Kidney capillary endothelial cell (primary cell): ENCODE measurements around the gene ANKRD37.
"Not testable (repeated sequence)": the region's sequence is repeated elsewhere in the genome, so short reads cannot be mapped to it uniquely, and the experiment has no call there.

ENCODE experiments used
- DNase-seq: peaks from one replicate; pipeline ENCODE4 v3.0.0-alpha.2; 2018; ENCODE audit warnings: low spot score

The ANKRD37 gene, protein sequence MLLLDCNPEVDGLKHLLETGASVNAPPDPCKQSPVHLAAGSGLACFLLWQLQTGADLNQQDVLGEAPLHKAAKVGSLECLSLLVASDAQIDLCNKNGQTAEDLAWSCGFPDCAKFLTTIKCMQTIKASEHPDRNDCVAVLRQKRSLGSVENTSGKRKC

GRCh38 chr4:185396724-185397385 lies at the start of gene ANKRD37:
ANKRD37 (plus strand) TSS chr4:185396841; CDS start chr4:185396924, 83 bp downstream.
- no peak for DNase-seq

- DNase-seq = no peak
Observed at GRCh38 chr4:185346975-185347601, 49.6 kb upstream of the ANKRD37 start.

GRCh38 chr4:185351691-185352090 lies 45.0 kb upstream of the ANKRD37 start:
- no peak for DNase-seq

DNA sequence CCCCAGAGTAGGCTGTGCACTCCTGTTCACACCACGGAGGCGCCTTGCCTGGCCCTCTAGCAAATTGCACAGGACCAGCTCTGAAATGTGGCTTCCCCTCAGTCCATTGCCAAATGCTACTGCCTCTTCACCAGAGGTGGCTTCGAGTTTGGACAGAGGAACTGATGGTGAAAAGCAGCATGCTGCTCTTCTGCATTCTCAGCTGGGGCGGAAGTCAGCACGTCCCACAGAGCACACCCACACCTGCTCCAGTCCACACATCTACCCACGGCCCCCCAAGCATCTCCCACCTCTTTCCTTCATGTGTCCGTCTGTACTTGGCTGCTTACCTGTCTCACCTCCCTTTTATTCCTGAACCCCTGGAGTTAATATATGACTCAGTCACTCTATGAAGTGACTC lies 44.4 kb upstream of the ANKRD37 start:
- DNase-seq = no peak

DNA sequence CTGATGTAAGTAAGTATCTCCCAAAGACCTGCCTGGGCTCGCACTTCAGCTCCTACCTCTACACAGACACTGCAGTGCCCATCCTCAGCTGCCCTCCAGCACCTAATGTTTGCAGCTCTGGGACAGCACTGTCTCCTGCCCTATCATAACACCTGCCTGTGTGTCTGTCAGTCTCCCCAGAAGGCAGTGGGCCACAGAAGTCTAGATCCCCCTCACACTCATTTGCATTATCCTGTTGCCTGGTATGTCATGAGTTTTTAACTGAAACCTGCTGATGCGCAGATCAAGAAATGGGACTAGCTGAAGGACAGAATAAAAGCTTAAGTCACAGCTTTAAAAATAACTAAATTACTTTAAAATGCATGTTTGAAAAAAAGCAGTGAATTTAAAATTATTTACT lies 43.9 kb upstream of the ANKRD37 start:
- DNase-seq = no peak

DNA sequence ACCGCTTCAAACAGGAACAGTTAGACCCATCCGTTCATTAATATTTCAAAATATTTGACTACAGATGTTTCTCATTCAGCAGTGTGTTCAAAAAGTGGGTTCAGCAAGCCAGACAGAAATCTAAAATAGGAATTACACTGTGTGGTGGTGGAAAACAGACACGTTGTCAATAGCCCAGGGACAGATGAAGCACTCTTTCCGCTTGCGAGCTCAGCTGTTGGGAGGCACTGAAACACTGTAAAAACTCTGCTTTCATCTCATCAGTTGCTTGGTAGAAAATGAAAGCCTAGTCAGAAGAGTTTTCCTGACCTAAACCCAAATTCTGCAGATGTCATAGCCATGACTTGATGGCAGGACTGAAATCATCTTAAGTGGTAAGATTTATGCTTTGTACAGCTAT lies 39.4 kb upstream of the ANKRD37 start:
- DNase-seq = no peak

DNA sequence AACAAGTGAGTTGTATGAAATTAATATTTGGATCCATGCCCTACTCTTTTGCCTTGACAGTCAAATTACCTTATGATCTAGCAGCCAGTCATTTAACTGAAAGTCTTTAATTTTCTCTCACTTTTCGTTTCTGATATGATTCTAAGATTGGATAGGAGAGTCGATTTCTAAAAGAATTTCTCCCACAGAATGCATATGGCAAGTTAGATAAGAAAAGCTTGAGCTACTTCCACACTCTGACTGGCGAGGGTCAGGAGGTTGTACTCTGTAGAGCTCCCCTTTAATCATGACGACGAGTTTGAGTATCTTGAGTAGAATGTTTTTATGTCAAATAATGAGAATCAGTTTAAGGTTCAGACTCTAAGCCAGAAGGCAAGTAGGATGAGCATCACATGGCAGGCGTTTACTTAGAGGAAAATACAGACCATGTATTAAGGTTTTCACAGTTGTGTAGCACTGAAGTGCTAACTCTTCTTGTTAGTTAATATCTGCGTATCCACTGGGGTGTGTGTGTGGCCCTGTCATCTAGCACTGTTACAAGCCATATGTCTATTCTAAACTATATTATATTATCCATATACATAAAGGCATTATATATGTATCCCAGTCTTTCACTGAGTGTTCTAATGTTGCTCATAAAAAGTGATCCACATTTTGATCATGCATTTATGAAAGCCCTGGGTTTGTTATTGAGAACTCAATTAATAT lies 38.8 kb upstream of the ANKRD37 start:
- no peak for DNase-seq

DNA sequence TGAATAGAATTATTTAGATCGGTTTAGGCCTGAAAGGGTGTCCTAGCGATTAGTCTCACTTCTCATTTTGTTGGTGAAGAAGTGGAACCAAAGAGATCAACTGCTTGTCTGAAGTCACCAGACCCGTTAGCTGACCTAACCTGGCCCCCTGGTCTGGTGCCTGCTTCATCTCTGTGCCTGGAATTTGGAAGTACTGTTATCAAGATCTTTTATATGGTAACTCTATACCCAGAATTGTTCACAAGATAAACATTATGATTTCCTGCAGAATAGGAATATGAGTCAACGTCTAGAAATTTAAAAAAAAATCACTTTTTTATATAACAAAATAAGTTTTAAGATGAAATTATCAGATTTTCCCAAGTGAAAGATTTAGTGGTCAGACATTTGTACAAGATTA lies 38.1 kb upstream of the ANKRD37 start:
- DNase-seq = peak; percentile 26

GRCh38 chr4:185358959-185359358 lies 37.7 kb upstream of the ANKRD37 start:
- no peak for DNase-seq

DNA sequence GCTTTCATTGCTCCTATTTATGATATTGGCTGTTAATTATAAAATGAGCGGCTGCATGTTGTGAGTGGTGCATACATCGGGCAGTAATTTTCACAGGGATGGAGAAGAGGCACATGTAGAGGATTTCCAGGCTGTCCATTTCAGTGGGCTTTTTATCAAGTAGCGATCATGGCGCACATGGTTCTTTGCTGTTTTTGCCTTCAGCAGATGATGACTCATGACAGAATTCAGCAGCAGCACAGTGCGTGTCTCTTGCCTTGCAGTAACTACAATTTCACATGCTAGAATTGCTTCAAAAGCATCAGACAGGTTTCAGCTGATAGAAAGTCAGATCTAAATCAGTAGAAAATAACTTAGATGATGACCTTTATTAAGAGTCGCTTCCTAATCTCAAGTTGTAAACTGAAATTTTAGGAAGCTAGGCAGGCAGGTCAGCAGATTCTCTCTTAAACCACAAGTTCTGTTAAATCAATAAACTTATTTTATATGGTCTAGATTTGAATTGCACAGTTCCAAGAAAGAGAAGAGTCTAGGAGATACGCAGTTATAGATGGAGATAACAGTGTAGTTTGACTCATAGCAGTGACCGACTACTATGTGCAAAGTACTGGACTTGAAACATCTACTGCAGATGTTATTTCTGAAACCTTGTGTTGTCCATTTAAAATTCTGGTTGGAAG lies 36.7 kb upstream of the ANKRD37 start:
- no peak for DNase-seq

DNA sequence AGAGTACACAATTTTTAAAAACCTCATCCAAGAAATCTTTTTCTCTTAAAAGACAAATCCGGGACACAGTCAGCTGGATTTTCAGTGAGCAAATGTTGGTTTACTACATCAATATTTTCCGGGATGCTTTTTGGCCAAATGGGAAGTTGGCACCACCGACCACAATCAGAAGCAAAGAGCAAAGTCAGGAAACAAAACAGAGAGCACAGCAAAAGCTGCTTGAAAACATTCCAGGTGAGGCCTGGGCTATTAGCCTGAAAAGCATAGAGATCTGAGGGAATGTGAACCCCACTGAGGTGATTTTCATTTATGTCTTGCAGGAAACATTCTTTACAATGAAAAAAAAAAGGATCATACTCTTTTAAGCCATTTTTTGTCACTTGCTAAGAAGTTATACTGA lies 34.8 kb upstream of the ANKRD37 start:
- DNase-seq = no peak

- DNase-seq = not testable (repeated sequence)
Observed at GRCh38 chr4:185362570-185362969, 34.1 kb upstream of the ANKRD37 start.

DNA sequence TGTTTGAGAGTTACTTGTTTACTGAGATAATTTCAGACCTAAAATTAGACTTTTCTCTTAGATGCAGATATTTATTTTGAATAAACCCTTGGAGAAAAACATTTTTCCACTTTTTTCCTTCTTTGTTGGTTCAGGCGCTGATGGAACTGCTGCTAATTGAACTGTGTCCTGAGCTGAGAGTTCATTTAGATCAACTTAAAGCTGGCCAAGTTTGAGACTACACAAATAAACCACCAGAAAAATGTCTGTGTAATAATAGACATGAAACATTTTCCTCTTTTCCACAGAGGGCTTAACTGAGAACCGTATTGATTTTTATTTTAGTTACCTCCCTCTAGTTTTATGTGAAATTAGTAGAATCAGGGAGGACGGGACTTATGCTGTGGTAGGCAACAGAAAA lies 33.4 kb upstream of the ANKRD37 start:
- no peak for DNase-seq

DNA sequence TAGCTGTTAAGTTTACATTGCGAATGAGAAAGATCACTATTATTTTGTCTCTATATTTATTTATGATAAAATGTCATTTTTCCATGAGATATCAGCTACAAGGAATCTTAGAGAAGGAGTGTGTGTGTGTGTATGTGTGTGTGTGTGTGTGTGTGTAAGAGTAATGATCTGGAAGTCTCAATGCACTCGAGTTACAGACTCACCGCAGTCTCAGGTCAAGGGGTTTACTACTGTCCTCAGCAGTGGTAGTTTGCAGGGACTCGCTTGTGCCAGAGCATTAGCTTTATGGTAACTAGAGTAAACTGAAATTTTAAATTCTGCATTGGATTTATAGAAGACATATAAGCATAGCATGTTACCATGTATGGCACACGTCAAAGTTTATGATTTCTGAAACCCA lies 31.8 kb upstream of the ANKRD37 start:
- no peak for DNase-seq

DNA sequence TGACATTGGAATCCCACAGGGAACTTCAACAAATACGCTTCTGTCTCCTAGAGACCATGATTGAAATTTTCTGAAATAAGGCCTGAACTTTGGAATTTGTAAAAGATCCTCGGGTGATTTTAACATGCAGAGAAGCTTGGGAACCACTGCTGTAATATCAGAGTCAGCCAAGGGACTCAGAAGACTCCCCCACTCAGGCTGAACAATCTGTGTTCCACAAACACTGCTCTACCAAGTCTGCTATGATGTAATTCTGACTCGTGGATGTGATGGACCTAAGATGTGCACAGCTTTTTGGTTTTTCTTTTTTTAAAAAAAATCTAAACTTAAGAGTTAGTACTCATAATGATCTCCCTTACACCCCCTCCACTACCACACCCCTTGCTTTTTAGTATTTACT lies 26.9 kb upstream of the ANKRD37 start:
- DNase-seq = no peak

- DNase-seq = no peak
Observed at GRCh38 chr4:185370268-185370949, 26.2 kb upstream of the ANKRD37 start.

DNA sequence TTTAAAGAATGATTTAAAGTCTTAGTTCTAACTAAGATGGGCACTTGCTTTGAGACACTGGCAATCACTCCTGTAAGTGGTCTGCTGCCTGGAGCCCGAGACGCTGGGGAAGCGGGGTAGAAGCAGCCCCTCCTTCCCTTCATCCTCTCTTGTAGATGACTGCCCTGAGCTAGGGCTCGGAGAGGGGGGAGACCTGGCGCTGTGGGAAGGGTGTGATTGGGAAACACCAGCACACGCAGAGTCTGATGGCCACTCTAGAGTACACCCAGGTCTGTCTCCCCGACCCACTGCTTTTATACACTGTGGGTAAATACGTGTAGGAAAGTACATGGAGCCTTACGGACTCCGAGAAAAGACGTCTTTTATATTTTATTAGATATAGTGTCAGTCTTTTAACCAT lies 24.9 kb upstream of the ANKRD37 start:
- no peak for DNase-seq

GRCh38 chr4:185374027-185374426 lies 22.6 kb upstream of the ANKRD37 start:
- no peak for DNase-seq

- no peak for DNase-seq
Observed at GRCh38 chr4:185374573-185374972, 22.1 kb upstream of the ANKRD37 start.

DNA sequence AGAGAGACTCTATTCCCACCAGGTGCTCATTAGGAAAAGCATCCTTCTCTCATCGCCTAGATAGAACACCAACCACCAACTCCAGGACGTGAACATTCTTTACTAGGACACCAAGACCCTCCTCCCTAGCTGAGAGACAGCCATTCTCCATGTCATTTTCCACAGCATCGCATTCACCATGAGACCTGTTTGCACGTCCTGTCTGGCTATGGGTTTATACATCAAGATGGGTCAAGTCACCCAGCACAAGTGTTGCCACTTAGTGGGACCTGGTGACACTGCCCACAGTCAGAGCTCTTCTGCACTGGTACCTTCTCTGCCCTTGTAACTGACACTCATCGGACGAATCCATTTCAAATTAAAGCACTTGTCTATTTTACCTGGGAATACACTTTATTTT lies 18.4 kb upstream of the ANKRD37 start:
- no peak for DNase-seq

GRCh38 chr4:185379326-185380295 lies 17.0 kb upstream of the ANKRD37 start:
- DNase-seq = no peak
